Hematopoietic multipotent progenitor cell treated with erythropoietin and hydrocortisone succinate and interleukin-3 and kit ligand, for 6 days (in vitro differentiated cells): ENCODE results near the gene CRB2.
A peak's percentile ranks its signal among the peaks of the same experiment; 100 is the strongest.

Experiments
- DNase-seq: peaks from one replicate; pipeline ENCODE4 v3.0.0-alpha.2; 2015

CRB2 gene

DNA sequence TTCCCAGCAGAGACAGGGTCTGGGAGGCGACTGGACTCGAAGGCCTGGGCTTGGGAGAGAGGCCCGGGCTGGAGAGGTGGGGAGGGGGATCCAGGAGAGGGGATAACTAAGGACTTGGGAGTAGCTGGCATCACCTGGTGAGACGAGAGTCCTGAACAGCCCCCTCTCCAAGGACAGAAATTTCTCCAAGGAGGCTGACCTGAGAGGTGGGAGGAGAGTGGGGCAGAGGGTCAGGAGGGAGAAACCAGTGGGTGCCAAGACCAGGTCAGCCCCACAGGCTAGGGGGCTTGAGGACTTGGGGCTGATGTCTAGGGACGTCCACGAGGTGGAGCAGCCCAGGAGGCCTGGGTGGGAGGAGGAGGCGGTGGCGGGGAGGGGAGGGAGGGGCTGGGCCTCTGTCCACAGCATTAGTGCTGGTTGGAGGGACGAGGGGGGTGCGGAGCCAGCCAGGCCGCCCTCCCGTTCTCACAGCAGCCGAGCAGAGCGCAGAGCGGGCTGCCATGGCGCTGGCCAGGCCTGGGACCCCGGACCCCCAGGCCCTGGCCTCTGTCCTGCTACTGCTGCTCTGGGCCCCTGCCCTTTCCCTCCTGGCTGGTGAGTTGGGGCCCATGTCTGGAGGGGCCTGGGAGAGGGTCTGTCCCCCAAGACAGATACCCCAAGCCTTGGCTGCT is at the start of gene CRB2:
Gene CRB2, plus strand, starts transcription at position 437 of the 671 bp plus-strand sequence. Its CDS starts 64 bp downstream, at position 501.
- DNase-seq, result peak; percentile 49

DNA sequence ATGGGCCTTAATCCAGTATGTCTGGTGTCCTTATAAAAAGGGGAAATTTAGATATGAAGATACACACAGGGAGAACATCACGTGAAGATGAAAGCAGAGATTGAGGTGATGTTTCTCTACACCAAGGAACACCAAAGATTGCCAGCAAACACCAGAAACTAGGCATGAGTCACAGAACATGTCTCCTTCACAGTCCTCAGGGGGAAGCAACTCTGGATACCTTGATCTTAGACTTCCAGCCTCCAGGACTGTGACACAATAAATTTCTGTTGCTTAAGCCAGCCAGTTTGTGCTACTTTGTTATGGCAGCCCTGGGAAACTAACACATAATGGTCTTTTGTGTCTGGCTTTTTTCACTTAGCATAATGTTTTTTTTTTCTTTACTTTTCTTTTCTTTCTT is 46.4 kb upstream of the CRB2 start:
- no peak for DNase-seq

DNA sequence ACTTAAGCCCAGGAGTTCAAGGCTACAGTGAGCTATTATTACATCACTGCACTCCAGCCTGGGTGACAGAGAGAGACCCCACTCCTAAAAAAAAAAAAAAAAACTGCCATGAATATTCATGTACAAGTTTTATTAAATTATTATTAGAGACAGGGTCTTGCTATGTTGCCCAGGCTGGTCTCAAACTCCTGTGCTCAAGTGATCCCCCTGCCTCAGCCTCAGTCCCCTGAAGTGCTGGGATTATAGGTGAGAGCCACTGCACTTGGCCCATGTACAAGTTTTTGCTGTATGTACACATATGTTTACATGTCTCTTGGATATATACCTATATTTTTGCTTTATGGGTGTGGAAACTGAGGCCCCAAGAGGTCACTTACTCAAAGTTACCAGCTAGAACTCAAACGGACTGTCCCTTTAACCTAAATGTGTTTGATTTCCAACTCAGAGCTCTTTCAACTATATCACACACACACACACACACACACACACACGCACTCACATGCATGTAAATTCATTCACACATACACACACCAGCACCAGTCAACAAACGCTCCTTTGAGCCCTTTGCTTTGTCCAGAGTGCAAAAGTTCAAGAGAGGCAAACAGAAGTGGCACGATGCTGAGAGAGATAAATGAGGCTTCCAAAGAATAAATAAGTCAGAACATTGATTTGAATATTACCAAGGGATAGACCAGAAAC is 45.3 kb upstream of the CRB2 start:
- no peak for DNase-seq

DNA sequence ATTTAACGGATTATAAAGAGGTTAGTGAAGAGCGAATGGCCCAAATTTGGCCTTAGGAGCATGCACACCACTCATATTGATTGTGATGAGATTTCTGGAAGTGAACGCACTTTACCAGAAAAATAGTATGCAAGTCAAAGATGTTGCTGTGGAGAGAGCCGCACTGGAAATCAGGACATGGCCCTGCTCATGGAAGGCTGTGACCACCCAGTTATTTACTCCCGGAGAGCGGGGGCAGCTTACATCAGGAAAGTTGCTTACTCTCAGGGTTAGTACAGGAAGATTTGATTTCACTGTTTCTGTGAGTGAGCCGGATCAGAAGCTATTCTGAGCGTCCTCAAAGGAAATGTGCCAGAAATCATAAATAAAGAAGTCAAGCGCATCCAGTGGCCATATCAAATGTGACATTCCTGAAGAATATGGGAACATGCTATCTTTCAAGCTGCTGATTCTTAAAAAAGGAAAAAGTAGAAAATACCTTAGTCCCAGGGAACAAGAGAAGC is 44.7 kb upstream of the CRB2 start:
- DNase-seq, result no peak

DNA sequence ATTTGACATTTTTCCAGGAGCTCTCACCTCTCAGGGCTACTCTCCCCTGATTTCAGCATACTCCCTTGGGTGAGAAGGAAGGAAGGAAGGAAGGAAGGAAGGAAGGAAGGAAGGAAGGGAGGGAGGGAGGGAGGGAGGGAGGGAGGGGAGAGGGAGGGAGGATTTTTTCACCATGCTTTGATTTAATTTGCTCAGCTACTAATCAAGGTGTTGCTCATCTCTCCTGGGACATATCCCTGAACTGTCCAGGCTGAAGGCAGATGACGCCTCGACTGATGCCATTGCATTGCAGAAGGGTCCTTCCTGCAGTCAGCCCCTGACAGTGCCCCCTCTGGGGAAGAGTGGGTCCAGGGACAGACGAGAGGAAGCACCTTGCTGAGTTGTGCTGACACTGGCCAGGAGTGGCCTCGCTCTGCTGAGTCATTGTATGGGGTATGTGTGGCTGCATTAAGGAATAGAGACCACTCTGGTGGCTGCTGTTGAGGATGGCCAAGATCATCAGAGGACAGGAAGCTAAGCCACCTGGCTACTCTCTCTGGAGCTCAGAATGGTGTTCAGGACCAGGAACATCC is 43.6 kb upstream of the CRB2 start:
- no peak for DNase-seq

DNA sequence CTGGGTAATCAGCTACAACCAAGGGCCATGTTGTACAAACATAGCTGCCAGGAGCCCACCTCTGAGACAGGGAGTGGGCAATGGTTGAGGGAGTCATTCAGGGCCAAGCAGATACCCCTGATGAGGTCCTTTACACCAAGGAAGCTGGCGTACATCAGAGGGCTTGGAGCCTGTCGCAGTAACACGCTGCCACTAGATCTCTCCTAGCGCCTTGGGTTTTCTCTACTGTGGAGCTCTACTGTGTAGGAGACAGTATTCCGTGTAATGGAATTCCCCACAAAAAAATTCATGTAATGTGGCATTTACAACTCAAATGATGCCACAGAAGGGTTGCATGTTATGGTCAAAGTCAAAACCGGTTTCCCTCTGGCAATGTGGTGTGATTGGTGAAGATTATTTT is 41.4 kb upstream of the CRB2 start:
- no peak for DNase-seq

DNA sequence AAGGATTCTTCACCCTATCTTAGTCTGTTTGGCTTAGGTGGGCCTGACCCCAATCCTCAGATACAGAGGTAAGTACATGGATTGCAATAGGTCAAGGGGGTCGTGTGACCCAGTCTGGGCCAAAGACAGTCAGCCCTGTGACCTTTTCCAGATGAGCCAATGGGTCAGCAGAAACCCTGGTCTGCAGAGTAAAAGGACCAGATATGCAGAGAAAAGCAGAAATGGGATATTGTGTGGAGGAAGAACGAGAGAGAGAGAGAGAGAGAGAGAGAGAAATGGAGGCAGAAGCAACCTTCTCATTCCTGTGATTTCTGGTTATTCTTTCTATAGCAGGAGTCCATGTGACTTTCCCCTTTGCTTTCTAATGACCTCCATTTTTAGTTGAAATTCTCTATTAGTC is 40.4 kb upstream of the CRB2 start:
- DNase-seq, result no peak

DNA sequence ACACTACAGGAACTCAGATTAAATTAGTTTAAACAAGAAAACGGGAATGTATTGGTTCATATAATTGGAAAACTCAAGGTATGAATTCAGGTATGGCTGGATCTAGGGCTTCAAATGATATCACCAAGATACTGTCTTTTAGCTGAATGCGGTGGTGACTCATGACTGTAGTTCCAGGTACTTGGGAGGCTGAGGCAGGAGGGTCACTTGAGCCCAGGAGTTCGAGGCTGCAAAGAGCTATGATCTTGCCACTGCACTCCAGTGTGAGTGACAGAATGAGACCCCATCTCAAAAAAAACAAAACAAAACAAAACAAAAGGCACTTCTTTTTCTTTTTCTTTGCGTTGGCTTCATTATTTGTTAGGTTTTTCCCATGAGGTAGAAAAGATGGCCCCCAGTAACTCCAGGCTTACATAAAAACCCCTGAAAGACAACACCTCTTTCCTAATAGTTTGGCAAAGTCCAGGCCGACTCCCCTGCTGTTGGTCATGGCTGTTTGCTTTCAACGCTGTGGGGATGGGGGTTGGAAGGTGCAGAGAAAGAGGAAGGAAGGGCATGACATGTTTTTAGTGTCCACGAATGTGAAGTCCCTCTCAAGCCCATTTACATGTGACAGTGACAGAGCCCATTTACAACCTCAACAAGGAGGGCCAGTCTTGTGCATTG is 39.8 kb upstream of the CRB2 start:
- DNase-seq, result peak; percentile 65

DNA sequence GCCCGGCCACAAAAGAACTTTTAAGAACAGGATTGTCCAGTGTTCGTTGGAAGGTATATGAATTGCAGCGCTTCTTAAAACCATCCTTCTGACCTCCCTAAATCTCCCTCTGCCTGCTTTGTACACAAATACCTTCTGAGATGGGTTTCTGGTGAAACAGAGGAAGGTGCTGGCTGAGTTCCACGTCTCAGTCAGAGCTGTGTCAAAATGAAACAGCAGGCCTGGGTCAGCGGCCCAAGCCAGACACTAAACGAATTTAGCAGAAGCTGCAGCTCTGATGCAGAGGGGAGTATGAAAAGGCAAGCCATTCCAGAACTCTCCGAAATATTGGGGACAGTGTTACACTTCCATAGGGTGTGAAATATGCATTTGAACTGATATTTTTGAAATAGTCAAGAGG is 37.8 kb upstream of the CRB2 start:
- no peak for DNase-seq

DNA sequence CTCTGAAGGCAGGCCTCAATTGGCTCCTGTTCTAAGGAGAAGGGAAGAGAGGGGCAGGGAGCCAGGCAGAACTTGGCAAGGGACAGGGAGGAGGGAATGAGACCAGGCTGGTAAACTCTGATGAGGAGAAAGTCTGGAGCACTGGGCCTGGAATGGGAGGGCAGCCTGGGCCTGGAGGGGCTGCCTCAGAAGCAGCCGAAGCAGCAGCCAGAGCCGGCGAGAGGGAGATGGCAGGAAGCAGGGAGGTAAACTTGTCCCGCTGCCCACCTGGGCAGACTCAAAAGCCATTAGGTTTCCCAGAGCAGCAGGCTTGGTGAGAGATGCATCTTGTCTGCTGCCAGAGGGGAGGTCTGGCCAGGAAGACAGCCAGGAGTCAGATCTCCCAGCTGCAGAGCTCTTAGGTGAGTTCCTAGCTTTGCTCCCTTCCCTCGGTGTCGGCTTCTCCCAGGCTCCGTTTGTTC is 37.0 kb upstream of the CRB2 start:
- DNase-seq, result no peak

DNA sequence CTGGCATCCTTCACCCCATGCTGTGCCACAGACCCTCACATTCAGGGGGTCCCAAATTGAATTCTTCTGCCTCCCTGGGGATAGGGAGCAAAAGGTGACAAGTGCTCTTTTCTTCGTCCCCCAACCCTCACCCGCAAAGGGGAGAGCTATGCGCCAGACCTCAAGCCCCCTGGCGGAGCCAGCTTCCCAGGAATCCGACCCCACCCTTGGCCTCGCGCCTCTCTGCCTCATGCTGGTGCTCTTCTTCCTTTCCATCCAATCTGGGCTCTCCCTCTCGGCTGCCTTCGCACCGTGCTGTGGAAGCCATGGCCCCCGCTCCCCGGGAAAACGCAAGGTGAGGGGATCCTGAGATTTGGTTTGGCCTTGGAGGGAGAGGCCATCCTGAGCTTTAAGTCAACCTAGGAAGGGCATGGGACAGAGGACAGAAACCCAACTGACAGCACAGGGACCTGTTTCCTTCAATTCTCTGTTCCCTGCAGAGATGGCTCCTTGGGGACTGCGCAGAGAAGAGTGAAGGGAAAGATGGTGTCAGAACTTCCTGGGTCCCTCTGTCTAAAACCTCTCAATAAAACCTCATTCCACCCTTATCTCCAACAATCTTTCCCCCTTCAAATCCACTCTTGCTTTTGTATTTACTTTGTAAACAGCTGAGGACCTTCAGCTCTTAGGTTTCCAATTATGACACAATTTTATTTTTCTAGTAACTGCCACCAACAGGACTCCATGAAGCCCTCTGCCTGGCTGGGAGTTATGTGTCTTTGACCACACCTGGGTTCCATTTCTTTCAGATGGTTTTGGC is 36.3 kb upstream of the CRB2 start:
- no peak for DNase-seq

DNA sequence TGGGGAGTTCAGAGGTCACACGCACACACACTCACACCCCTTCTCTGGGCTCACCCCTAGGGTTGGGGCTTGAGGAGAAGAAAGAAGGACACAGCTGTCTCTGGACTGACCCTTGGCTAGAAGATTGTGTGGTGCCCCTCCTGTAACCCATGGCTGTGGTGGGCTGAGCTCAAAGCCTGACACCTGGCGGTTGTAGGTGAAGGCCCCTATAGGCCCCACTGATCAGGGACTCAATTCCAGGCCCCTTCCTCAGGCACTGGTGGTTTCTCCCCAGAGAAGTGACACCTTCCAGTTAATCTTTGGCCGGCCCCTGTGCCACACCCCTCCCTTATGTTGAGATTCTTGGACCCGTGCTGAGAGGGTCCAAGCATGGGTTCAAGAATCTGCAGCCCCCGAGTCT is 35.2 kb upstream of the CRB2 start:
- no peak for DNase-seq

DNA sequence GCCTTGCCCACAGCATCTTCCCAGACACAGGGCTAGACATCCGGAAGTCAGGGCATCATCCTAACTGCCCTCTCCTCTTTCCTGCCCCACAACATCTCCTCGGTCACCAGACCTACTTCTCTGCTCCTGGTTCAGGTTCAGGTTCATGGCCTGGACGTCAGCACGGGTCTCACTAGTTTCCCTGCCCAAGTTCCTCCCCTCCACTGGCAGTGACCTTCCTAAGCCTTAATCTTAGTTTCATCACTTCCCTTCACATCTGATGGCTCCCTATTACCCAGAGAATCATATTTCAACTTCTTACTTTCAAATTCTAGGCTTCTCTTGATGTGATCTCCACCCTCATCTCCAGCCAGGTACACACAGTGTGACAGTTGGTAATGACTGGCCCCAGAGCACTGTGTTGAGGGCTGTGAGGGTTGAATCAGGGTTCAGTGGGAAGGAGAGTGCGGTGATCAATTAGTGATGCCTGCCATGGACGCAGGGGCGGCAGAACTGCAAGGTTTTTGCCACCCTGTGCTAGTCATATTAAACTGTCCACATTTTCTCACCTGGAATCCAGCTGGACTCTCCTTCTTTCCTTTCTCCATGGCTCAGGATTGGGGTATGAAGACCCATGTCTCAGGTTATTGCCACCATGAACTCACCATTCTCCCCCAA is 34.3 kb upstream of the CRB2 start:
- no peak for DNase-seq

DNA sequence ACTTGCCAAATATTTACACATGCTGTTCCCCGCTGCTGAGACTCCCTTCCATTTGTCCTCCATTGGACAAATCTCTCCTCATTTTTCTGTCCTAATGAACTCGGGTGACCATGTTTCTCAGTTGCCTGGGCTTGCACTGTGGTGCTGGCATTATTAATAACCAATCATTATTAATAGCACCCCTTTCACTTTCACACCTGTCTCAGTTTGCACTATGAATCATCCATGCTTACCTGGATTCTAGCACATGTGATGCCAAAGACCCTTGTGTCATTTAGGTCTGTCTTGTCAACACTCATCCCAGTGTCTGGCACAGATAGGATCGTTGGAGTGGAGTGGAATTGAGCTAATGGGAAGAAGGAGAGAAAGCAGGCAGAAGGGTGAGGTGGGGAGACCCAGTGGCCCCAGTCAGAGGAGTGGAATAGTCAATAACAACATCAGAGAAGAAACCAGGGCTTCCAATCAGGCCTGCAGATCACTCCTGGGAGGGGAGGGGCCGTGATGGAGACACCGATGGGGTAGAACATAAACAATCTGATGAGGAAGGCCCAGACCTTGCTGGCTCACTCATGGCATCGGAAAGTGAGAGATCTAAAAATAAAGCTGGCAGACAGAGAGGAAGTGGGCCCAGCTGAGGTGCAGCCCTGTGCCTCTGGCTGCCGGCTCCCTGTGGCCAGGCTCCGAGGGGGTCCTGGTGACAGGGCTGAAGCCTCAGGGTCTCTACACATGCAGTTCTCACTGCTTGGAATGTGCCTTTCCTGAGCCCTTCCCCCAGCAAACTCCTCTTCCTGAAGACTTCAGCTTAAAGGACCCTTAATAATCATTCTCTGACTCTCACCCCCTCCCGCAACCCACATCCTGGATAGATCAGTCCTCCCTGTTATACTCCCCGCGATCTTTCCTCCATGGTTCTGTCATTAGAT is 33.5 kb upstream of the CRB2 start:
- peak; percentile 65 for DNase-seq

DNA sequence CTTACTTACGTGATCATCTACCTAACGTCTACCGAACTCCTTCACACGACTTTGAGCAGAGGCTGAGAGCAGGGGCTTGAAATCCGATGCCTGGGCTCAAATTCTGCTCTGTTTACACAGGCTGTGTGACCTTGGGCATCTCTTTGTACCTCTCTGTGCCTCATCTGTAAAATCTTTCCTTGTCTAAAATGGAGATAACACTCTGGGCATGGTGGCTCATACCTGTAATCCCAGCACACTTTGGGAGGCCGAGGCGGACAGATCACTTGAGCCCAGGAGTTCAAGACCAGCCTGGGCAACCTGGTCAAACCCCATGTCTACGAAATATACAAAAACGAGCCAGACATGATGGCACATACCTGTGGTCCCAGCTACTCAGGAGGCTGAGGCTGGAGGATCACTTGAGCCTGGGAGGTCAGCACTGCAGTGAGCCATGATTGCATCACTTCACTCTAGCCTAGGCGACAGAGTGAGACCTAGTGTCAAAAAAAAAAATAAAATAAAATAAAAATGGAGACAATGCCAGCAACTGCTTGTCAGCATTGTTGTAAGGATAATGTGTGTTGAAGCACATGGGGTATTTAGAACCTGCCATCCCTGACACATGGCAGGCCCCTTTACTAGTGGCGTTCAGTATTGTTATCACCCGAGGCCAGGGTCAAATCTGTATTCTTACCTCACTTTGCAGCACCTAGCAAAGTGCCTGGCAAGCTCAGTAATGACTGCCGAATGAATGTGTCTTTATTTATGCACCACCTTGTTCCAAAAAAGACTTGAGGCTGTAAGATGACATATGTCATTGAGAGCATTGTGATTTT is 32.6 kb upstream of the CRB2 start:
- DNase-seq, result no peak

DNA sequence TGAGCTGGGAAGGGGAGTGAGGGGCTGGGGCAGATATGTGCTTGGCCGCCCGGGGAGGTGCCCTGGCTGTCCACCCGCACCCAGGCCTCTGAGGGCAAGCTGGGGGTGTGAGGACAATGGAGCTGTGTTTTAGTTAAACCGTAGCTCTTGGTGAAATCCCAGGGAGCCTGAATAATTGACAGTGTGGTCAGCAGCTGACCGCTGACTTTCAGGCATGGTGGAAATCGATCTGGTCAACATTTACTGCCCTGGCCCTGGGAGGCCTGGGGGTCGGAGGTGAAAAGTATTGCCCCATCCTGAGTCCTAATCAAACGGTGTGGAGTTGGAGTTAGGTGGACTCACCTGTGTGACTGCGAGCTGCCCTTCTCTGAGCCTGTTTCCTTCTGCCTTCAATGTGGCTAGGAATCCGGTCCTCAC is 31.2 kb upstream of the CRB2 start:
- no peak for DNase-seq

DNA sequence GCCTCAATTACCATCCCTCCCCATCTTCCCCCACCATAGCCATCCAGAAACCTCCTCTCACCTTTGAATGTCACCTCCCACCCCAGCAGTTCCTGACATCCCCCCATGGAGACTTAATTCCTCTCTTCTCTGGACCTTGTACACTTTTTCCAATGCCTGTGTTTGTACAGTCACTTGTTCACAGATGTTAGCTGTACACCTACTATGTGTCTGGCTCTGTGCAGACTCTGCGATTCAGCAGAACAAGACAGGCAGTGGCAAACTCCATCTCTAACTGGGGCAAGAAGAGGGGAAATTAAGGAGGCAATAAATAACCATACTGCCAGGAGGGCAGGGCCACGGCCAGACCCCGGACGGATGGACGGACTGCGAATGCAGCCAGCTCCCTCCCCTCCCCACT is 29.8 kb upstream of the CRB2 start:
- no peak for DNase-seq

DNA sequence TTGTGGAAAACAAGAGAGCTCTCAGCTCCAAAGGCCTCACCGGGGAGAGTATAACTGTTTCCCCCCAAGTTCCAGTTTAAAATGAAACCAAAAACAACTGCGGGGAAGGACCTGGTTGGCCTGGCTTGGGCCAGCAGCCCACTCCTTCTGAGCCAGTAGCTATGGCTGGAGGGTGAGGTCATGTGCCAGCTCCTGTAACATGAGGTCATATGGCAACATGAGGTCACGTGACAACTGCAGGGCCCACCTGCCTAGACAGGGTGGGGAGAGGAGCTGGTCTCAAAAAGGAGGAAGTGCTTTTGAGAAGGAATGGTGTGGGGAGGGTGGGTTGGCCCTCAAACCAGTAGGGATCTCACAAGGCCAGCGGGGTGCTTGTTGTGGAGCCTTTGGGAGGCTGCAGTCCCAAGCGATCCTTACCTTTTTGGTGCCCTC is 29.3 kb upstream of the CRB2 start:
- DNase-seq, result peak; percentile 69

DNA sequence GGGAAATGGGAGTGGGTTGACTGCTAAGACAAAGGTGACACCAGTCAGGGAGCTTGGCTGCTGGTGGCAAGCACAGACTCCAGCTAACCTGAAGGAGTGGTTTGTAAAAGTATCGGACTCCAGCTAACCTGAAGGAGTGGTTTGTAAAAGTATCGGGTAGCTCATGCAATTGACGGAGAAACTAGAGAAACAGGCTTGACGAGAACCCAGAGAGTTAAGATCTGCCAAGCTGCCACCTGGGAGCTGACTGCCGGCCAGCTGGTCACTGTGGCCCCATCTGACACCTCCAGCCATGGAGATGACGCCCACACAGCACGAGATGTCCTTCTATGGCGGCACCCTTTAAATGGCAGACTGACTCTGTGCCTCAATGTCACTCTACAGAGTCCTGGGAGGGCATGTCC is 28.3 kb upstream of the CRB2 start:
- no peak for DNase-seq

DNA sequence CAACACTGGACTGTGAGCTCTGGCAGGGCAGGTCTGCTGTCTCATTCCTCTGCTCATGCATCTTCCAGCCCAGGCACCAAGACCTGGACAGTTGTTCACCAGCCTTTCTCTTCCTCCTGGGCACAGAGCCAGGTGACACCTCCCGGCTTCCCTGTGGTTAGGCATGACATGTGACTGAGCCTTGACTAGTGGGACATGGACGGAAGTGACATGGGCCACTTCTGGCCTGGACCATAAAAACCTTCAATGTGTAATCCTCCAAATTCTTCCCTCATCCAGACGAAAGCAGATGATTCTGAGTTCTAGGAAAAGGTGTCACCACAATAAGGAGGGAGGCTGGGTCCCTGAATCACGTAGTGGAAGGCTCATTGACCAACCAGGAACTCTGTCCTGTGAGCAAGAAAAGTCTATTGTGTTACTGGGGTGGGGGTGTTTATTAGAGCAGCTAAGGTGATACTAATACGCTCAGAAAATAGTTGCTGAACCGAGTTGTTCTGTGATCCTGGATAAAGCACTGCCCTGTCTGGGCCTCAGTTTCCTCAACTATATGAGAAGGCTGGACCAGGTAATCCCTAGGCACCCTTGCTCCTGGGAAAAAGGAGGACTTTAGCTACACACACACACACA is 26.6 kb upstream of the CRB2 start:
- peak; percentile 93 for DNase-seq
